ENCODE results near the gene EPAS1. TPM values are rescaled to one million over a fixed set of nuclear protein-coding genes. Genes with fewer than 3 reads are reported as not detected.

EPAS1 gene
- total and polyA plus RNA-seq, 2 of the 13 experiments (the other 11 are each of a cell fraction or from before 2014, with no cell fraction given): 47.1 to 182 TPM

GRCh38 chr2:46373238-46373637 lies 76.0 kb downstream of the EPAS1 start (continued):
- TF ChIP-seq ZHX1 (CRISPR knock-in tag; IDR thresholded peaks at IDR 0.05; ENCODE audit: low read depth): no peak

GRCh38 chr2:46375566-46376125 lies 78.4 kb downstream of the EPAS1 start:
- no peak overlapping the region for H3K4me3 ChIP-seq (replicated peaks in 1 of 3; ENCODE audit: insufficient read depth in 1 of 3, low read depth in 2 of 3, low read length in 3 of 3)
- no peak overlapping the region for H3K4me2 ChIP-seq (ENCODE audit: low read depth, low read length)
- peaks cover 23% of the 10 kb centered on the region for H3K4me1 ChIP-seq (ENCODE audit: insufficient read depth, low read length)
- WGBS (ENCODE audit: low lambda C conversion rate): 98% methylated on average over 12 of the region's 12 CpGs
- H3K36me3 ChIP-seq (replicated peaks in 1 of 2; ENCODE audit: control insufficient read depth in 1 of 2, insufficient read depth in 2 of 2, low read length in 2 of 2): peaks cover 57 to 99% of the 10 kb centered on the region in 2 experiments
- H3K27ac ChIP-seq (ENCODE audit: extremely low read length, insufficient read depth, low read length): no peak overlapping the region
- no peak overlapping the region for H3K9ac ChIP-seq (ENCODE audit: insufficient read depth, low read depth, low read length)
- H3K79me2 ChIP-seq (ENCODE audit: insufficient read depth, low read length): no peaks in the 10 kb centered on the region
- H3K27me3 ChIP-seq (ENCODE audit: control insufficient read depth in 1 of 2, insufficient read depth in 2 of 2, low read length in 2 of 2): no peaks in the 10 kb centered on the region
- no TSS peak for BruUV-seq (replicated peaks)
- H2AFZ ChIP-seq (ENCODE audit: low read length): no peak overlapping the region
- ChIA-PET POLR2A (no interaction called here), CTCF (ENCODE audit: low intra/inter-chr PET ratio, low total read pairs) (no interaction called here)
- H3K9me3 ChIP-seq (ENCODE audit: low read length): no peaks in the 10 kb centered on the region
- intact Hi-C loops (cut with micrococcal nuclease; ENCODE audit: unreplicated experiment) (no loop called here), in situ Hi-C loops (cut with HindIII; ENCODE audit: extremely low pct_ligation_motif_present, low pct_unique_long_range_greater_than_20kb) (no loop called here)
- no peaks in the 10 kb centered on the region; the same call in 1 of the 2 replicates for H4K20me1 ChIP-seq (ENCODE audit: insufficient read depth, low read length)
- FAIRE-seq (no peak), ATAC-seq (no peak), DNase-seq (ENCODE audit: low spot score) (no peak)
- TF ChIP-seq SP2 (CRISPR knock-in tag; IDR thresholded peaks at IDR 0.05) (no peak), MEF2D (CRISPR knock-in tag; IDR thresholded peaks at IDR 0.05) (no peak), ZNF597 (CRISPR knock-in tag; IDR thresholded peaks at IDR 0.05) (no peak), SMAD3 (CRISPR knock-in tag; IDR thresholded peaks at IDR 0.05) (no peak), SALL1 (CRISPR knock-in tag; IDR thresholded peaks at IDR 0.05) (no peak), AGO2 (optimal IDR thresholded peaks at IDR 0.05; ENCODE audit: low read depth, low read length) (peak; percentile 56), ZMYM4 (CRISPR knock-in tag; IDR thresholded peaks at IDR 0.05) (no peak), MZF1 (CRISPR knock-in tag; IDR thresholded peaks at IDR 0.05; ENCODE audit: borderline replicate concordance) (no peak), ZNF496 (CRISPR knock-in tag; IDR thresholded peaks at IDR 0.05; ENCODE audit: insufficient replicate concordance) (no peak), TIGD3 (CRISPR knock-in tag; IDR thresholded peaks at IDR 0.05; ENCODE audit: borderline replicate concordance) (no peak), TCF7L2 (IDR thresholded peaks at IDR 0.05; ENCODE audit: low read depth, low read length) (no peak), ZZZ3 (CRISPR knock-in tag; IDR thresholded peaks at IDR 0.05; ENCODE audit: borderline replicate concordance) (no peak)
- TF ChIP-seq, protein P1, sequence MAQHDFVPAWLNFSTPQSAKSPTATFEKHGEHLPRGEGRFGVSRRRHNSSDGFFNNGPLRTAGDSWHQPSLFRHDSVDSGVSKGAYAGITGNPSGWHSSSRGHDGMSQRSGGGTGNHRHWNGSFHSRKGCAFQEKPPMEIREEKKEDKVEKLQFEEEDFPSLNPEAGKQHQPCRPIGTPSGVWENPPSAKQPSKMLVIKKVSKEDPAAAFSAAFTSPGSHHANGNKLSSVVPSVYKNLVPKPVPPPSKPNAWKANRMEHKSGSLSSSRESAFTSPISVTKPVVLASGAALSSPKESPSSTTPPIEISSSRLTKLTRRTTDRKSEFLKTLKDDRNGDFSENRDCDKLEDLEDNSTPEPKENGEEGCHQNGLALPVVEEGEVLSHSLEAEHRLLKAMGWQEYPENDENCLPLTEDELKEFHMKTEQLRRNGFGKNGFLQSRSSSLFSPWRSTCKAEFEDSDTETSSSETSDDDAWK (CRISPR knock-in tag; IDR thresholded peaks at IDR 0.05): no peak
- TF ChIP-seq, protein P2, sequence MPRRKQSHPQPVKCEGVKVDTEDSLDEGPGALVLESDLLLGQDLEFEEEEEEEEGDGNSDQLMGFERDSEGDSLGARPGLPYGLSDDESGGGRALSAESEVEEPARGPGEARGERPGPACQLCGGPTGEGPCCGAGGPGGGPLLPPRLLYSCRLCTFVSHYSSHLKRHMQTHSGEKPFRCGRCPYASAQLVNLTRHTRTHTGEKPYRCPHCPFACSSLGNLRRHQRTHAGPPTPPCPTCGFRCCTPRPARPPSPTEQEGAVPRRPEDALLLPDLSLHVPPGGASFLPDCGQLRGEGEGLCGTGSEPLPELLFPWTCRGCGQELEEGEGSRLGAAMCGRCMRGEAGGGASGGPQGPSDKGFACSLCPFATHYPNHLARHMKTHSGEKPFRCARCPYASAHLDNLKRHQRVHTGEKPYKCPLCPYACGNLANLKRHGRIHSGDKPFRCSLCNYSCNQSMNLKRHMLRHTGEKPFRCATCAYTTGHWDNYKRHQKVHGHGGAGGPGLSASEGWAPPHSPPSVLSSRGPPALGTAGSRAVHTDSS (CRISPR knock-in tag; conservative IDR thresholded peaks at IDR 0.05): no peak
